ENCODE data around the gene CD1B. TPM values are rescaled to one million over a fixed set of nuclear protein-coding genes. Genes with fewer than 3 reads are reported as not detected.

The CD1B gene
- total and polyA plus RNA-seq, 2 experiments from 2014 or later = not detected

GRCh38 chr1:158362941-158363340, 31.6 kb upstream of the CD1B start:
- no peaks in the 10 kb centered on the region for H3K27me3 Mint-ChIP-seq (ENCODE audit: insufficient read depth, low read depth, poor library complexity)
- H3K9me3 Mint-ChIP-seq = peaks cover 3% of the 10 kb centered on the region; the same call in 1 of the 3 replicates
- H3K36me3 ChIP-seq (ENCODE audit: insufficient read depth) = no peaks in the 10 kb centered on the region
- H3K9me2 ChIP-seq (ENCODE audit: insufficient read depth) = peaks cover 15% of the 10 kb centered on the region
- no peaks in the 10 kb centered on the region for H3F3A ChIP-seq (replicated peaks; ENCODE audit: low read depth)
- no peaks in the 10 kb centered on the region for H3K27me3 ChIP-seq (ENCODE audit: insufficient read depth)
- H3K4me1 Mint-ChIP-seq = no peaks in the 10 kb centered on the region
- no peaks in the 10 kb centered on the region for H3K79me2 ChIP-seq (replicated peaks; ENCODE audit: insufficient read depth)
- no peak overlapping the region for H2AFZ ChIP-seq
- no peaks in the 10 kb centered on the region; the same call in 1 of the 2 replicates for H4K20me1 ChIP-seq (replicated peaks; ENCODE audit: insufficient read depth)
- ATAC-seq (no peak), DNase-seq (ENCODE audit: low spot score) (no peak)
- H3K36me3 Mint-ChIP-seq (ENCODE audit: low read depth) = no peaks in the 10 kb centered on the region
- H3K27ac Mint-ChIP-seq = no peak overlapping the region
- TF ChIP-seq STAT1 (IDR thresholded peaks at IDR 0.05; ENCODE audit: unreplicated experiment) = no peak
- no peak overlapping the region for H3K27ac ChIP-seq (ENCODE audit: low read depth)
- no peaks in the 10 kb centered on the region for H3K4me1 ChIP-seq (ENCODE audit: insufficient read depth)
- H3K4me3 Mint-ChIP-seq = no peak overlapping the region
- no peak overlapping the region for H3K4me2 ChIP-seq
- H3K4me3 ChIP-seq = no peak overlapping the region

DNA sequence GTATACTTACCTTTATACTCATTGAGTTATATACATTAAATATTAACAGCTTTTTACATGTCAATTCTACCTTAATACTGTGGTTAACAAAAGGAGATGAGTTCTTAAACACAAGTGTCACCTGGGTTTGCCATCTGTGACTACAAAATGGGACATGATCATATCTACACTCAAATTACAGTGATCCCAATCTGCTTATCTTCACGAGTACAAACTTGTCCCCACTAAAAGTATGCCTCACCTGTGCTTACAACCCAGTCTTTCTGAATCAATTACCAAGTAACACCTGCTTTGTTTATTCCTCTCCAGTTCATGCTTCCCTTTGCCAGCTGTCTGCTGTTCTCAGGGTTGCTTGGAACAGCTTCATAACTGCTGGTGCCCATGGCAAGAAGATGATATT, 31.2 kb upstream of the CD1B start:
- peaks cover 3% of the 10 kb centered on the region; the same call in 1 of the 3 replicates for H3K9me3 Mint-ChIP-seq
- Histone ChIP-seq H3K4me1 (ENCODE audit: insufficient read depth) (0 out of 2 replicates have a peak, but pooled peaks cover under 1% of the 10 kb centered on the region), H2AFZ (no peak overlapping the region), H3K4me2 (no peak overlapping the region), H3K36me3 (ENCODE audit: insufficient read depth) (no peaks in the 10 kb centered on the region), H3K27me3 (ENCODE audit: insufficient read depth) (no peaks in the 10 kb centered on the region), H4K20me1 (replicated peaks; ENCODE audit: insufficient read depth) (no peaks in the 10 kb centered on the region; the same call in 1 of the 2 replicates), H3K4me3 (no peak overlapping the region), H3K27ac (ENCODE audit: low read depth) (no peak overlapping the region), H3F3A (replicated peaks; ENCODE audit: low read depth) (no peaks in the 10 kb centered on the region), H3K79me2 (replicated peaks; ENCODE audit: insufficient read depth) (no peaks in the 10 kb centered on the region), H3K9me2 (ENCODE audit: insufficient read depth) (peaks cover 15% of the 10 kb centered on the region)
- no peak for DNase-seq (ENCODE audit: low spot score)
- no peak overlapping the region for H3K4me3 Mint-ChIP-seq
- peaks cover 3% of the 10 kb centered on the region; the same call in 2 of the 3 replicates for H3K4me1 Mint-ChIP-seq
- no peaks in the 10 kb centered on the region for H3K36me3 Mint-ChIP-seq (ENCODE audit: low read depth)
- no peak overlapping the region for H3K27ac Mint-ChIP-seq
- TF ChIP-seq, protein P1, sequence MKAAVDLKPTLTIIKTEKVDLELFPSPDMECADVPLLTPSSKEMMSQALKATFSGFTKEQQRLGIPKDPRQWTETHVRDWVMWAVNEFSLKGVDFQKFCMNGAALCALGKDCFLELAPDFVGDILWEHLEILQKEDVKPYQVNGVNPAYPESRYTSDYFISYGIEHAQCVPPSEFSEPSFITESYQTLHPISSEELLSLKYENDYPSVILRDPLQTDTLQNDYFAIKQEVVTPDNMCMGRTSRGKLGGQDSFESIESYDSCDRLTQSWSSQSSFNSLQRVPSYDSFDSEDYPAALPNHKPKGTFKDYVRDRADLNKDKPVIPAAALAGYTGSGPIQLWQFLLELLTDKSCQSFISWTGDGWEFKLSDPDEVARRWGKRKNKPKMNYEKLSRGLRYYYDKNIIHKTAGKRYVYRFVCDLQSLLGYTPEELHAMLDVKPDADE (IDR thresholded peaks at IDR 0.05) = no peak
- no peak for TF ChIP-seq ZNF114 (CRISPR knock-in tag; IDR thresholded peaks at IDR 0.05)
- TF ChIP-seq, protein P2, sequence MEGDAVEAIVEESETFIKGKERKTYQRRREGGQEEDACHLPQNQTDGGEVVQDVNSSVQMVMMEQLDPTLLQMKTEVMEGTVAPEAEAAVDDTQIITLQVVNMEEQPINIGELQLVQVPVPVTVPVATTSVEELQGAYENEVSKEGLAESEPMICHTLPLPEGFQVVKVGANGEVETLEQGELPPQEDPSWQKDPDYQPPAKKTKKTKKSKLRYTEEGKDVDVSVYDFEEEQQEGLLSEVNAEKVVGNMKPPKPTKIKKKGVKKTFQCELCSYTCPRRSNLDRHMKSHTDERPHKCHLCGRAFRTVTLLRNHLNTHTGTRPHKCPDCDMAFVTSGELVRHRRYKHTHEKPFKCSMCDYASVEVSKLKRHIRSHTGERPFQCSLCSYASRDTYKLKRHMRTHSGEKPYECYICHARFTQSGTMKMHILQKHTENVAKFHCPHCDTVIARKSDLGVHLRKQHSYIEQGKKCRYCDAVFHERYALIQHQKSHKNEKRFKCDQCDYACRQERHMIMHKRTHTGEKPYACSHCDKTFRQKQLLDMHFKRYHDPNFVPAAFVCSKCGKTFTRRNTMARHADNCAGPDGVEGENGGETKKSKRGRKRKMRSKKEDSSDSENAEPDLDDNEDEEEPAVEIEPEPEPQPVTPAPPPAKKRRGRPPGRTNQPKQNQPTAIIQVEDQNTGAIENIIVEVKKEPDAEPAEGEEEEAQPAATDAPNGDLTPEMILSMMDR (conservative IDR thresholded peaks at IDR 0.05; ENCODE audit: low read depth in 2 of 2) = no peak
- TF ChIP-seq NANOG (IDR thresholded peaks at IDR 0.05; ENCODE audit: borderline replicate concordance) = no peak
- no peak for TF ChIP-seq EZH2phosphoT487 (IDR thresholded peaks at IDR 0.05; ENCODE audit: unreplicated experiment)
- no peak for TF ChIP-seq POLR2AphosphoS5 (IDR thresholded peaks at IDR 0.05; ENCODE audit: low read depth)
- TF ChIP-seq ZNF462 (CRISPR knock-in tag; IDR thresholded peaks at IDR 0.05) = no peak
- no peaks in the 10 kb centered on the region for H3K27me3 Mint-ChIP-seq (ENCODE audit: insufficient read depth, low read depth, poor library complexity)
- ATAC-seq = no peak

All from GM23338 (cell line).